ENCODE results near the gene NTSR2. TPM values are rescaled to one million over a fixed set of nuclear protein-coding genes. Genes with fewer than 3 reads are reported as not detected.

NTSR2 gene
- polyA plus RNA-seq, 1 experiment: not detected

DNA sequence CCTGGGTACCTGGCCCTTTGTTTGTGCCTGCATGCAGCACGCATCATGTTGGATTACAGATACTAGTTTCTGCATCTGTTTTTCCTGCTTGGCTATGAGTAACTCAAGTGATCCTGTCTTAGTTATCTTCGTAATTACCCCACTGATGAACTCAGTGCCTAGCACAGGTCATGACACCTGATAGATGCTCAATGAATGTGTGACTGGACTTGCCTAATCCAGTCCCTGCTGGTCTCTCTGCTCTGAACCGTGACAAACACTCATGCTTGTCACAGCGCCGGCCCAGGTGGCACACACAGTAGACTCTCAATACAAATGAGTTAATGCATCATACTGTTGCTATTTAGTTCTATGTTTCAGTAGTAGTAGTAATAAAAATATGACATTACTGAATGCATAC is 31.2 kb upstream of the NTSR2 start:
- TF ChIP-seq, protein P1, sequence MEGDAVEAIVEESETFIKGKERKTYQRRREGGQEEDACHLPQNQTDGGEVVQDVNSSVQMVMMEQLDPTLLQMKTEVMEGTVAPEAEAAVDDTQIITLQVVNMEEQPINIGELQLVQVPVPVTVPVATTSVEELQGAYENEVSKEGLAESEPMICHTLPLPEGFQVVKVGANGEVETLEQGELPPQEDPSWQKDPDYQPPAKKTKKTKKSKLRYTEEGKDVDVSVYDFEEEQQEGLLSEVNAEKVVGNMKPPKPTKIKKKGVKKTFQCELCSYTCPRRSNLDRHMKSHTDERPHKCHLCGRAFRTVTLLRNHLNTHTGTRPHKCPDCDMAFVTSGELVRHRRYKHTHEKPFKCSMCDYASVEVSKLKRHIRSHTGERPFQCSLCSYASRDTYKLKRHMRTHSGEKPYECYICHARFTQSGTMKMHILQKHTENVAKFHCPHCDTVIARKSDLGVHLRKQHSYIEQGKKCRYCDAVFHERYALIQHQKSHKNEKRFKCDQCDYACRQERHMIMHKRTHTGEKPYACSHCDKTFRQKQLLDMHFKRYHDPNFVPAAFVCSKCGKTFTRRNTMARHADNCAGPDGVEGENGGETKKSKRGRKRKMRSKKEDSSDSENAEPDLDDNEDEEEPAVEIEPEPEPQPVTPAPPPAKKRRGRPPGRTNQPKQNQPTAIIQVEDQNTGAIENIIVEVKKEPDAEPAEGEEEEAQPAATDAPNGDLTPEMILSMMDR (IDR thresholded peaks at IDR 0.05; ENCODE audit: insufficient read depth, low read depth, low read length): no peak
- CTCF ChIA-PET: interaction anchor here (1.9 kb wide), 1 partner anchor 84 kb away, joined by 10 read pairs; no protein-coding TSS in a partner anchor
- H3K4me3 ChIP-seq (ENCODE audit: low read depth, low read length): no peak overlapping the region
- POLR2A ChIA-PET: no interaction called here
- no peaks in the 10 kb centered on the region for H3K36me3 ChIP-seq (ENCODE audit: control insufficient read depth, insufficient read depth, low read length)
- no peak for DNase-seq (ENCODE audit: low read depth)
- no peaks in the 10 kb centered on the region for H3K27me3 ChIP-seq (ENCODE audit: control insufficient read depth, insufficient read depth, low read length)

GRCh38 chr2:11699686-11700670 is 30.0 kb upstream of the NTSR2 start:
- no peak for DNase-seq (ENCODE audit: low read depth)
- POLR2A ChIA-PET: no interaction called here
- TF ChIP-seq, protein P1 (IDR thresholded peaks at IDR 0.05; ENCODE audit: insufficient read depth, low read depth, low read length): no peak

GRCh38 chr2:11698009-11698922 is 28.3 kb upstream of the NTSR2 start:
- POLR2A ChIA-PET: interaction anchor here (0.6 kb wide), 1 partner anchor 1019 kb away, joined by 3 read pairs; no protein-coding TSS in a partner anchor
- Histone ChIP-seq H3K36me3 (ENCODE audit: control insufficient read depth, insufficient read depth, low read length) (no peaks in the 10 kb centered on the region), H3K4me3 (ENCODE audit: low read depth, low read length) (no peak overlapping the region), H3K27me3 (ENCODE audit: control insufficient read depth, insufficient read depth, low read length) (no peaks in the 10 kb centered on the region)
- CTCF ChIA-PET: interaction anchor here (0.8 to 19.9 kb wide), 11 partner anchors 9 to 85 kb away, joined by 3 to 423 read pairs (median 6); partner anchors contain the start of gene LPIN1
- TF ChIP-seq, protein P1 (IDR thresholded peaks at IDR 0.05; ENCODE audit: insufficient read depth, low read depth, low read length): peak; percentile 27; the same call in 1 of the 2 replicates
- no peak for DNase-seq (ENCODE audit: low read depth)

More at GRCh38 chr2:11699686-11700670, 30.0 kb upstream of the NTSR2 start:
- Histone ChIP-seq H3K27me3 (ENCODE audit: control insufficient read depth, insufficient read depth, low read length) (no peaks in the 10 kb centered on the region), H3K4me3 (ENCODE audit: low read depth, low read length) (no peak overlapping the region), H3K36me3 (ENCODE audit: control insufficient read depth, insufficient read depth, low read length) (no peaks in the 10 kb centered on the region)
- CTCF ChIA-PET: interaction anchor here (1.9 to 3.9 kb wide), 3 partner anchors 12 to 85 kb away, joined by 10 to 24 read pairs (median 12); no protein-coding TSS in a partner anchor

GRCh38 chr2:11697103-11697871 is 27.3 kb upstream of the NTSR2 start:
- ChIA-PET POLR2A (no interaction called here), CTCF (interaction anchor here (0.8 to 19.9 kb wide), 10 partner anchors 8 to 86 kb away, joined by 3 to 423 read pairs (median 8); partner anchors contain the start of gene LPIN1)
- Histone ChIP-seq H3K4me3 (ENCODE audit: low read depth, low read length) (no peak overlapping the region), H3K27me3 (ENCODE audit: control insufficient read depth, insufficient read depth, low read length) (no peaks in the 10 kb centered on the region), H3K36me3 (ENCODE audit: control insufficient read depth, insufficient read depth, low read length) (no peaks in the 10 kb centered on the region)
- TF ChIP-seq, protein P1 (IDR thresholded peaks at IDR 0.05; ENCODE audit: insufficient read depth, low read depth, low read length): no peak
- peak; percentile 34 for DNase-seq (ENCODE audit: low read depth)

Measured in BJ (cell line).